ENCODE results near the gene AKTIP.

DNA sequence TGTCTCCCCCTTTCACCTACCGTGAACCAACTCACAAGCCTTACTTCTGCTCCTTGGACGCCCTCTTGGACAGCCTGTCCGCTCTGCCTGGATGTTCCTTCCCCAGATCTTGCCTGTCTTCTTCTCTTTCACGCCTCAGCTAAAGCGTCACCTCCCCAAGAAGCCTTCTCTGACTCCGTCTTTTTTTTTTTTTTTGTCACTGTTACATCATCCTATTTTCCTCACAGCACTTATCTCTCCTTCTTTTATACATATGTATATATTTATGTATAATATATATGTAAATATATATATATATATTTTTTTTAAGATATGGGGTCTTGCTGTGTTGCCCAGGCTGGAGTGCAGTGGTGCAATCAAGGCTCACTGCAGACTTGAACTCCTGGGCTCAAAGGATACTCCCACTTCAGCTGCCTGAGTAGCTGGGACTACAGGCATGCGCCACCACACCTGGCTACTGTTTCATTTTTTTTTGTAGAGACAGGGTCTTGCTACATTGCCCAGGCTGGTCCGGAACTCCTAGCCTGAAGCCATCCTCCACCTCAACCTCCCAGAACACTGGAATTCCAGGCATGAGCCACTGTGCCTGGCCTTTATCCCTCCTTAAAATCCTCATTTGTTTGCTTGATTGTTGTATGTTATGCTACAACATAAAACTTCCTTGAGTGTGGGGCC, 16.5 kb upstream of the AKTIP start:
- no peak for TF ChIP-seq RAD21 (IDR thresholded peaks at IDR 0.05; ENCODE audit: low read length)
- no peak for TF ChIP-seq POLR2A (IDR thresholded peaks at IDR 0.05; ENCODE audit: low read depth, low read length)
- TF ChIP-seq, protein P1, sequence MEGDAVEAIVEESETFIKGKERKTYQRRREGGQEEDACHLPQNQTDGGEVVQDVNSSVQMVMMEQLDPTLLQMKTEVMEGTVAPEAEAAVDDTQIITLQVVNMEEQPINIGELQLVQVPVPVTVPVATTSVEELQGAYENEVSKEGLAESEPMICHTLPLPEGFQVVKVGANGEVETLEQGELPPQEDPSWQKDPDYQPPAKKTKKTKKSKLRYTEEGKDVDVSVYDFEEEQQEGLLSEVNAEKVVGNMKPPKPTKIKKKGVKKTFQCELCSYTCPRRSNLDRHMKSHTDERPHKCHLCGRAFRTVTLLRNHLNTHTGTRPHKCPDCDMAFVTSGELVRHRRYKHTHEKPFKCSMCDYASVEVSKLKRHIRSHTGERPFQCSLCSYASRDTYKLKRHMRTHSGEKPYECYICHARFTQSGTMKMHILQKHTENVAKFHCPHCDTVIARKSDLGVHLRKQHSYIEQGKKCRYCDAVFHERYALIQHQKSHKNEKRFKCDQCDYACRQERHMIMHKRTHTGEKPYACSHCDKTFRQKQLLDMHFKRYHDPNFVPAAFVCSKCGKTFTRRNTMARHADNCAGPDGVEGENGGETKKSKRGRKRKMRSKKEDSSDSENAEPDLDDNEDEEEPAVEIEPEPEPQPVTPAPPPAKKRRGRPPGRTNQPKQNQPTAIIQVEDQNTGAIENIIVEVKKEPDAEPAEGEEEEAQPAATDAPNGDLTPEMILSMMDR (conservative IDR thresholded peaks at IDR 0.05; ENCODE audit: low read depth, low read length), result no peak
- TF ChIP-seq SMC3 (IDR thresholded peaks at IDR 0.05; ENCODE audit: low read depth, low read length), result no peak
- TF ChIP-seq FOS (IDR thresholded peaks at IDR 0.05; ENCODE audit: low read depth, low read length), result no peak
- TF ChIP-seq, protein P2, sequence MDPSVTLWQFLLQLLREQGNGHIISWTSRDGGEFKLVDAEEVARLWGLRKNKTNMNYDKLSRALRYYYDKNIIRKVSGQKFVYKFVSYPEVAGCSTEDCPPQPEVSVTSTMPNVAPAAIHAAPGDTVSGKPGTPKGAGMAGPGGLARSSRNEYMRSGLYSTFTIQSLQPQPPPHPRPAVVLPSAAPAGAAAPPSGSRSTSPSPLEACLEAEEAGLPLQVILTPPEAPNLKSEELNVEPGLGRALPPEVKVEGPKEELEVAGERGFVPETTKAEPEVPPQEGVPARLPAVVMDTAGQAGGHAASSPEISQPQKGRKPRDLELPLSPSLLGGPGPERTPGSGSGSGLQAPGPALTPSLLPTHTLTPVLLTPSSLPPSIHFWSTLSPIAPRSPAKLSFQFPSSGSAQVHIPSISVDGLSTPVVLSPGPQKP (IDR thresholded peaks at IDR 0.05; ENCODE audit: borderline replicate concordance, low read depth, low read length), result no peak
- no peak for TF ChIP-seq NFE2L2 (IDR thresholded peaks at IDR 0.05; ENCODE audit: low read depth, low read length)
- no peak for TF ChIP-seq MAZ (IDR thresholded peaks at IDR 0.05; ENCODE audit: borderline replicate concordance, low read depth, low read length)
- TF ChIP-seq, protein P3, sequence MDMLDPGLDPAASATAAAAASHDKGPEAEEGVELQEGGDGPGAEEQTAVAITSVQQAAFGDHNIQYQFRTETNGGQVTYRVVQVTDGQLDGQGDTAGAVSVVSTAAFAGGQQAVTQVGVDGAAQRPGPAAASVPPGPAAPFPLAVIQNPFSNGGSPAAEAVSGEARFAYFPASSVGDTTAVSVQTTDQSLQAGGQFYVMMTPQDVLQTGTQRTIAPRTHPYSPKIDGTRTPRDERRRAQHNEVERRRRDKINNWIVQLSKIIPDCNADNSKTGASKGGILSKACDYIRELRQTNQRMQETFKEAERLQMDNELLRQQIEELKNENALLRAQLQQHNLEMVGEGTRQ (IDR thresholded peaks at IDR 0.05; ENCODE audit: low read depth, low read length), result no peak
- TF ChIP-seq MAFK (IDR thresholded peaks at IDR 0.05; ENCODE audit: low read depth, low read length), result no peak
